Measurements from ENCODE around the gene LCP2. TPM values are rescaled to one million over a fixed set of nuclear protein-coding genes. Genes with fewer than 3 reads are reported as not detected.
"Not testable (repeated sequence)": the region's sequence is repeated elsewhere in the genome, so short reads cannot be mapped to it uniquely, and the experiment has no call there.

Gene LCP2
- total RNA-seq, 1 donor from 2014 or later: 82.9 TPM

DNA sequence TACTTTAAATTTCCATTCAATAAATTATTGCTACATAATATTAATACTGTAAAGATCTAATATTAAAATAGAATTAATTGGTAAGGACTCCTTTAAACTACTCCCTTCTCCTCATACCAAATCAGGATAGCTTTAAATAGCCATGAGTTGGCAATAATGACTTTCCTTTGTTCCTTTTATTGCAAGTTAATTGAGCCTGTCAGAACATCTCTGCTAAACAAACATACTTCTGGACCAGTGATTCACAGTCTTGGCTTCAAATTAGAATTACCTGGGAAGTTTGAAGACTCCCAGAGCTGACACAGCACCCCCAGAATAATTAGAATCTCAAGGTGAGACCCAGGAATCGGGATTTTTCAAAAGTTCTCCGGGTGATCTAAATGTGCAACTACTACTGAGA lies 46.1 kb downstream of the LCP2 start:
- Histone ChIP-seq H3K9me3 (no peaks in the 10 kb centered on the region), H3K36me3 (peaks cover 100% of the 10 kb centered on the region), H3K4me1 (no peaks in the 10 kb centered on the region), H3K27ac (no peak overlapping the region), H3K4me3 (no peak overlapping the region), H3K27me3 (ENCODE audit: low read depth) (no peaks in the 10 kb centered on the region)
- ATAC-seq (no peak), DNase-seq (no peak)
- TF ChIP-seq, protein P1, sequence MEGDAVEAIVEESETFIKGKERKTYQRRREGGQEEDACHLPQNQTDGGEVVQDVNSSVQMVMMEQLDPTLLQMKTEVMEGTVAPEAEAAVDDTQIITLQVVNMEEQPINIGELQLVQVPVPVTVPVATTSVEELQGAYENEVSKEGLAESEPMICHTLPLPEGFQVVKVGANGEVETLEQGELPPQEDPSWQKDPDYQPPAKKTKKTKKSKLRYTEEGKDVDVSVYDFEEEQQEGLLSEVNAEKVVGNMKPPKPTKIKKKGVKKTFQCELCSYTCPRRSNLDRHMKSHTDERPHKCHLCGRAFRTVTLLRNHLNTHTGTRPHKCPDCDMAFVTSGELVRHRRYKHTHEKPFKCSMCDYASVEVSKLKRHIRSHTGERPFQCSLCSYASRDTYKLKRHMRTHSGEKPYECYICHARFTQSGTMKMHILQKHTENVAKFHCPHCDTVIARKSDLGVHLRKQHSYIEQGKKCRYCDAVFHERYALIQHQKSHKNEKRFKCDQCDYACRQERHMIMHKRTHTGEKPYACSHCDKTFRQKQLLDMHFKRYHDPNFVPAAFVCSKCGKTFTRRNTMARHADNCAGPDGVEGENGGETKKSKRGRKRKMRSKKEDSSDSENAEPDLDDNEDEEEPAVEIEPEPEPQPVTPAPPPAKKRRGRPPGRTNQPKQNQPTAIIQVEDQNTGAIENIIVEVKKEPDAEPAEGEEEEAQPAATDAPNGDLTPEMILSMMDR (IDR thresholded peaks at IDR 0.05): no peak
- intact Hi-C loops (cut with DNase I): no loop called here

- no peak overlapping the region for H3K27ac ChIP-seq
- peaks cover 100% of the 10 kb centered on the region for H3K36me3 ChIP-seq
- ATAC-seq: no peak
Measured at GRCh38 chr5:170250810-170251317, 46.7 kb downstream of the LCP2 start.

DNA sequence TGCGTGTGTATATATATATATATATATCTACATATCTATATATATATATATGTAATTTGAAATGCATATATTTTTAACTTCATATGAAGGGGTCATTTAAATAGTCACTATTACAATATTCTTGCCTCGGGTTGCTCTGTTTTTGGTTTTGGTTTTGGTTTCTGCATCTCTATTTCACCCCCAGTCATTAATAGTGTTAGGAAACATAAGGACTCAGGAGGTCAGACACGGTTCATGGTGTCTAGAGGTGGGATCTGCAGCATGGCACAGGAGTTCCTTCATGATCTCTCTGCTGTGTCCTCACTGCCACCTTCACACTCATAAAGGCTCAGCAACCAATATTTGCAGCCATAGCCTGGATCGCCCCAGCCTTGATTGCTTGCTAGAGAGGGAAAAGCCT lies 48.2 kb downstream of the LCP2 start:
- ATAC-seq: no peak
- H3K27ac ChIP-seq: no peak overlapping the region
- H3K4me3 ChIP-seq: no peak overlapping the region
- H3K36me3 ChIP-seq: peaks cover 89% of the 10 kb centered on the region
- no peak for DNase-seq
- TF ChIP-seq, protein P1 (IDR thresholded peaks at IDR 0.05): no peak
- H3K9me3 ChIP-seq: no peaks in the 10 kb centered on the region
- no peaks in the 10 kb centered on the region for H3K27me3 ChIP-seq (ENCODE audit: low read depth)
- no peaks in the 10 kb centered on the region for H3K4me1 ChIP-seq
- intact Hi-C loops (cut with DNase I): no loop called here

More at GRCh38 chr5:170250810-170251317, 46.7 kb downstream of the LCP2 start:
- no peak overlapping the region for H3K4me3 ChIP-seq
- H3K27me3 ChIP-seq (ENCODE audit: low read depth): no peaks in the 10 kb centered on the region
- intact Hi-C loops (cut with DNase I): no loop called here
- H3K9me3 ChIP-seq: no peaks in the 10 kb centered on the region
- no peaks in the 10 kb centered on the region for H3K4me1 ChIP-seq
- TF ChIP-seq, protein P1 (IDR thresholded peaks at IDR 0.05): no peak
- no peak for DNase-seq

- H3K9me3 ChIP-seq; H3K4me3 ChIP-seq; intact Hi-C loops (cut with DNase I); H3K4me1 ChIP-seq; ATAC-seq; H3K27ac ChIP-seq; H3K27me3 ChIP-seq (ENCODE audit: low read depth); DNase-seq: not testable (repeated sequence)
- H3K36me3 ChIP-seq: peaks cover 84% of the 10 kb centered on the region
Measured at GRCh38 chr5:170248931-170249227, 48.7 kb downstream of the LCP2 start.

GRCh38 chr5:170248172-170248930 lies 49.2 kb downstream of the LCP2 start:
- H3K27ac ChIP-seq: no peak overlapping the region
- no peaks in the 10 kb centered on the region for H3K27me3 ChIP-seq (ENCODE audit: low read depth)
- no peaks in the 10 kb centered on the region for H3K4me1 ChIP-seq
- intact Hi-C loops (cut with DNase I): no loop called here
- H3K36me3 ChIP-seq: peaks cover 79% of the 10 kb centered on the region
- no peak overlapping the region for H3K4me3 ChIP-seq
- DNase-seq (no peak), ATAC-seq (no peak)
- TF ChIP-seq, protein P1 (IDR thresholded peaks at IDR 0.05): no peak
- no peaks in the 10 kb centered on the region for H3K9me3 ChIP-seq

DNA sequence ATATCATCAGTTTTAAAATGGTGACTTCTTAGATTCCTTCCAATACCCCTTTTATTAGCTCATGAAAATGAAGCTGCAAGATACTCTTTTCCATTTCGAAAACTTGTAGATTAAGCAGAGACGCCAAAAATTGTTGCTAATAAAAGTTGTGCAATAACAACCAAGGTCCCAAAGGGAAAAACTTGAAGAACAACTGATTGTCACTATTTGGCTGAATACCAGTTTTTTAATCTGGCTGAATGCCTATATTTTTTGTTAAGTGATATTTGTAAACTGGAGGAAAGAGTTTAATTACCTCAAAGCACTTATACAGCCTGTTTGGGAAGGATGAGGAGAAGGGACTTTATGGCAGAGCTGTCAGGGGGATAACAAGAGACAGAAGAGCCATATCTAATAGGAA lies 50.2 kb downstream of the LCP2 start:
- intact Hi-C loops (cut with DNase I): no loop called here
- H3K27ac ChIP-seq: no peak overlapping the region
- ATAC-seq (no peak), DNase-seq (no peak)
- no peaks in the 10 kb centered on the region for H3K27me3 ChIP-seq (ENCODE audit: low read depth)
- no peaks in the 10 kb centered on the region for H3K4me1 ChIP-seq
- peaks cover 69% of the 10 kb centered on the region for H3K36me3 ChIP-seq
- H3K4me3 ChIP-seq: no peak overlapping the region
- TF ChIP-seq, protein P1 (IDR thresholded peaks at IDR 0.05): no peak
- no peaks in the 10 kb centered on the region for H3K9me3 ChIP-seq
